Lung (tissue), 12 donors: ENCODE results near the gene PSMB2. TPM values are rescaled to one million over a fixed set of nuclear protein-coding genes. Genes with fewer than 3 reads are reported as not detected.
"Not testable (repeated sequence)": the region's sequence is repeated elsewhere in the genome, so short reads cannot be mapped to it uniquely, and the experiment has no call there.

Experiments
- ATAC-seq: fragments of 200-7000 bp; cut with Tn5 transposase; one replicate; pipeline ENCODE4 v1.9.1; 2020; ENCODE audit warnings: moderate number of reproducible peaks; ENCODE audit not compliant: insufficient read depth, low FRiP score
- DNase-seq, 3 donors: peaks; one replicate each; pipeline ENCODE4 v3.0.0-alpha.2; 2013 to 2017
- H3K27ac ChIP-seq, 2 donors: one replicate each; pipeline ENCODE4 v1.5.1; 2013; ENCODE audit warnings: mild to moderate bottlenecking in 2 of 2, moderate library complexity in 2 of 2, control low read depth in 1 of 2, inconsistent platforms in 1 of 2, low read depth in 1 of 2, low read length in 1 of 2
- H3K27me3 ChIP-seq, 3 donors: one replicate each; pipeline ENCODE4 v1.5.1; 2013; ENCODE audit warnings: low read length in 2 of 3; ENCODE audit not compliant: control insufficient read depth in 3 of 3, insufficient read depth in 3 of 3
- H3K36me3 ChIP-seq, 4 donors: one replicate each; pipeline ENCODE4 v1.5.1; 2013; ENCODE audit warnings: low read length in 4 of 4, mild to moderate bottlenecking in 1 of 4, moderate library complexity in 1 of 4; ENCODE audit not compliant: control insufficient read depth in 4 of 4, insufficient read depth in 4 of 4
- H3K4me1 ChIP-seq, 5 donors: one replicate each; pipeline ENCODE4 v1.5.1; 2013; ENCODE audit warnings: low read length in 5 of 5, mild to moderate bottlenecking in 2 of 5, moderate library complexity in 1 of 5; ENCODE audit not compliant: control insufficient read depth in 5 of 5, insufficient read depth in 5 of 5
- H3K4me3 ChIP-seq: one replicate; pipeline ENCODE4 v1.5.1; 2013; ENCODE audit warnings: mild to moderate bottlenecking, control low read depth, moderate library complexity
- H3K9ac ChIP-seq, 2 donors: one replicate each; pipeline ENCODE4 v1.5.1; 2013; ENCODE audit warnings: low read length in 2 of 2, control low read depth in 1 of 2; ENCODE audit not compliant: insufficient read depth in 1 of 2
- H3K9me3 ChIP-seq, 4 donors: one replicate each; pipeline ENCODE4 v1.5.1; 2013; ENCODE audit warnings: low read length in 3 of 4, mild to moderate bottlenecking in 1 of 4, moderate library complexity in 1 of 4; ENCODE audit not compliant: control insufficient read depth in 4 of 4, insufficient read depth in 3 of 4
- CTCF ChIP-seq: IDR thresholded peaks from 2 replicates; pipeline ENCODE4 v1.5.1; 2012; ENCODE audit warnings: mild to moderate bottlenecking; ENCODE audit errors: control extremely low read depth, extremely low read depth
- WGBS, 2 donors: extraction: QIAGEN DNeasy Blood & Tissue Kit; methylation state at CpG; one replicate each; pipeline ENCODE4 v1.1.7; 2013; 5-methylcytosine and 5-hydroxymethylcytosine counted together
- polyA plus RNA-seq, 2 donors: library from polyadenylated mRNA; stranded (reverse); fragments of 200-250 nt; gene quantifications; one replicate each; pipeline ENCODE4 v1.2.1, GENCODE V29; 2013
- total RNA-seq, 2 donors: library from RNA; depleted of rRNA in 1 of 2; stranded (reverse); fragments of >200 nt in 1 of 2; gene quantifications; one replicate each; pipeline ENCODE4 v1.2.1, GENCODE V29; 2014 to 2021
- donor health status: control.
- donor health status: control.
- donor health status: Bipolar disorder and iron deficiency.
- donor health status: healthy.
- donor health status: DM: yes; HTN: yes; CAD: no.

Gene PSMB2
- total and polyA plus RNA-seq, 4 donors = 32.0 to 59.2 (median 57.8) TPM

GRCh38 chr1:35586808-35587207 is 54.5 kb downstream of the PSMB2 start:
- Histone ChIP-seq H3K4me1 (no peaks in the 10 kb centered on the region), H3K9me3 (no peaks in the 10 kb centered on the region), H3K4me3 (no peak overlapping the region), H3K36me3 (peaks cover 0 to 5% (median 1%) of the 10 kb centered on the region in 4 donors), H3K9ac (no peak overlapping the region), H3K27me3 (no peaks in the 10 kb centered on the region), H3K27ac (no peak overlapping the region)
- ATAC-seq (no peak), DNase-seq (no peak)
- no peak for TF ChIP-seq CTCF
- 93 to 95% methylated on average over 7 of the region's 7 CpGs for WGBS, 2 donors

GRCh38 chr1:35585805-35586204 is 55.5 kb downstream of the PSMB2 start:
- WGBS, 2 donors = 100% methylated on average over 1 of the region's 1 CpG
- H3K36me3 ChIP-seq, H3K4me3 ChIP-seq, H3K9ac ChIP-seq, H3K27ac ChIP-seq, H3K9me3 ChIP-seq, H3K27me3 ChIP-seq, ATAC-seq, H3K4me1 ChIP-seq, DNase-seq: not testable (repeated sequence)

GRCh38 chr1:35585281-35585680 is 56.0 kb downstream of the PSMB2 start:
- H3K4me1 ChIP-seq = no peaks in the 10 kb centered on the region
- H3K27me3 ChIP-seq = no peaks in the 10 kb centered on the region
- ATAC-seq (no peak), DNase-seq (no peak)
- no peak overlapping the region for H3K4me3 ChIP-seq
- no peaks in the 10 kb centered on the region for H3K9me3 ChIP-seq
- H3K9ac ChIP-seq = no peak overlapping the region
- H3K36me3 ChIP-seq = peaks cover 0 to 1% (median 0%) of the 10 kb centered on the region in 4 donors
- 85 to 90% methylated on average over 3 of the region's 3 CpGs for WGBS, 2 donors
- no peak for TF ChIP-seq CTCF
- no peak overlapping the region for H3K27ac ChIP-seq

GRCh38 chr1:35581621-35582020 is 59.7 kb downstream of the PSMB2 start:
- H3K27ac ChIP-seq, H3K36me3 ChIP-seq, ATAC-seq, H3K9me3 ChIP-seq, H3K4me1 ChIP-seq, H3K4me3 ChIP-seq, H3K9ac ChIP-seq, DNase-seq: not testable (repeated sequence)
- peaks cover 0 to 17% (median 13%) of the 10 kb centered on the region in 3 donors for H3K27me3 ChIP-seq
- WGBS, 2 donors = 95 to 99% methylated on average over 9 of the region's 9 CpGs
